B cell (primary cell): Measurements from ENCODE around the gene USP26. TPM values are rescaled to one million over a fixed set of nuclear protein-coding genes. Genes with fewer than 3 reads are reported as not detected.

ENCODE experiments used
- ATAC-seq: fragments of 200-7000 bp; cut with Tn5 transposase; one replicate; pipeline ENCODE4 v1.10.0; 2021; ENCODE audit warnings: low read depth, mild to moderate bottlenecking, moderate number of reproducible peaks, moderate library complexity
- CTCF ChIA-PET: fragments of 350-600 bp; sonication (Branson Sonifier 250); formaldehyde crosslinking; loops from one replicate; lab custom pipeline; 2021; ENCODE audit warnings: antibody characterized with exemption, inconsistent platforms; lab: Charles Lee
- POLR2A ChIA-PET: fragments of 350-600 bp; sonication (Branson Sonifier 250); formaldehyde crosslinking; loops from one replicate; lab custom pipeline; 2021; ENCODE audit warnings: antibody characterized with exemption; lab: Charles Lee
- DNase-seq: peaks from one replicate; pipeline ENCODE4 v3.0.0; 2013
- H2AFZ ChIP-seq: 2 replicates; pipeline ENCODE4 v1.6.1; 2012; ENCODE audit warnings: mild to moderate bottlenecking, low read depth, low read length; ENCODE audit not compliant: insufficient read depth, poor library complexity, severe bottlenecking
- H3K27ac ChIP-seq, 2 donors: 1 replicate in 1 of 2; 2 replicates in 1 of 2; pipeline ENCODE4 v1.5.1; 2012 to 2013; ENCODE audit warnings: low read length in 2 of 2, mild to moderate bottlenecking in 2 of 2, moderate library complexity in 1 of 2
- H3K27me3 ChIP-seq, 4 experiments: fragments of 200-600 bp in 1 of 4; sonication (generic) in 1 of 4; replicated peaks in 1 of 4; 1 replicate in 2 of 4; 2 replicates in 2 of 4; pipeline versions ENCODE4 v1.6.1 to v1.7.0; 2013 to 2016; ENCODE audit warnings: low read length in 3 of 4, mild to moderate bottlenecking in 2 of 4, mixed read lengths in 1 of 4, moderate library complexity in 1 of 4; ENCODE audit not compliant: insufficient read depth in 4 of 4, control insufficient read depth in 3 of 4; ENCODE audit errors: control extremely low read depth in 1 of 4
- H3K36me3 ChIP-seq, 2 experiments: replicated peaks in 1 of 2; 1 replicate in 1 of 2; 2 replicates in 1 of 2; pipeline versions ENCODE4 v1.6.1 to v1.7.1; 2013; ENCODE audit warnings: low read length in 1 of 2; ENCODE audit not compliant: insufficient read depth in 2 of 2, control insufficient read depth in 1 of 2; ENCODE audit errors: control extremely low read depth in 1 of 2, extremely low read depth in 1 of 2
- H3K4me1 ChIP-seq, 2 donors: fragments of 200-600 bp in 1 of 2; sonication (generic) in 1 of 2; 1 replicate in 1 of 2; 2 replicates in 1 of 2; pipeline versions ENCODE4 v1.5.1 to v1.6.1; 2013 to 2017; ENCODE audit warnings: low read length in 2 of 2; ENCODE audit not compliant: control insufficient read depth in 2 of 2, insufficient read depth in 2 of 2
- H3K4me2 ChIP-seq: replicated peaks from 2 replicates; pipeline ENCODE3; 2012; ENCODE audit warnings: mild to moderate bottlenecking, low read depth, low read length; ENCODE audit not compliant: poor library complexity, severe bottlenecking
- H3K4me3 ChIP-seq, 5 experiments: fragments of 200-600 bp in 1 of 5; sonication (generic) in 1 of 5; 1 replicate in 3 of 5; 2 replicates in 2 of 5; pipeline versions ENCODE4 v1.5.1 to v1.7.0; 2011 to 2016; ENCODE audit warnings: low read length in 4 of 5, mild to moderate bottlenecking in 4 of 5, low read depth in 2 of 5, control low read depth in 1 of 5, moderate library complexity in 1 of 5; ENCODE audit not compliant: insufficient read depth in 1 of 5; ENCODE audit errors: control extremely low read depth in 1 of 5, extremely low read depth in 1 of 5
- H3K79me2 ChIP-seq: fragments of 200-600 bp; sonication (generic); one replicate; pipeline ENCODE4 v1.6.0; 2016; ENCODE audit warnings: low read length; ENCODE audit not compliant: control insufficient read depth, insufficient read depth
- H3K9ac ChIP-seq: fragments of 200-600 bp; sonication (generic); 2 replicates; pipeline ENCODE4 v1.6.1; 2017; ENCODE audit warnings: mild to moderate bottlenecking, low read length, moderate library complexity
- H3K9me3 ChIP-seq, 3 donors: one replicate each; pipeline versions ENCODE4 v1.6.1 to v1.7.1; 2013; ENCODE audit warnings: low read length in 2 of 3; ENCODE audit not compliant: control insufficient read depth in 2 of 3, insufficient read depth in 1 of 3; ENCODE audit errors: control extremely low read depth in 1 of 3
- H4K20me1 ChIP-seq: 2 replicates; pipeline ENCODE4 v1.6.0; 2012; ENCODE audit warnings: mild to moderate bottlenecking, low read length; ENCODE audit not compliant: insufficient read depth, control insufficient read depth, poor library complexity, severe bottlenecking
- H3K27ac Mint-ChIP-seq: one replicate; pipeline ENCODE4 v1.8.0; 2021; ENCODE audit warnings: mixed read lengths
- H3K27me3 Mint-ChIP-seq: one replicate; pipeline ENCODE4 v1.8.0; 2021; ENCODE audit warnings: mixed read lengths
- H3K4me1 Mint-ChIP-seq: one replicate; pipeline ENCODE4 v1.8.0; 2021; ENCODE audit warnings: mixed read lengths
- H3K4me3 Mint-ChIP-seq: one replicate; pipeline ENCODE4 v1.8.0; 2021; ENCODE audit warnings: mixed read lengths
- H3K9me3 Mint-ChIP-seq: one replicate; pipeline ENCODE4 v1.8.0; 2022; ENCODE audit warnings: mixed read lengths; ENCODE audit not compliant: insufficient read depth
- CTCF ChIP-seq: fragments of 200-600 bp; IDR thresholded peaks from one replicate; pipeline ENCODE4 v1.8.0; 2022; ENCODE audit warnings: antibody characterized with exemption, mild to moderate bottlenecking
- EZH2 ChIP-seq: IDR thresholded peaks from 2 replicates; pipeline ENCODE4 v1.6.1; 2012; ENCODE audit warnings: borderline replicate concordance, low read depth, mild to moderate bottlenecking, moderate library complexity, low read length; ENCODE audit not compliant: insufficient read depth, poor library complexity, severe bottlenecking
- WGBS: methylation state at CpG from one replicate; pipeline ENCODE4 v1.1.5; 2013; ENCODE audit warnings: missing lambda C conversion rate; ENCODE audit not compliant: insufficient coverage; 5-methylcytosine and 5-hydroxymethylcytosine counted together
- intact Hi-C: fragments of 100-400 bp; cut with micrococcal nuclease; formaldehyde crosslinking; loops from one replicate; pipeline ENCODE4 v1.10.0; 2022
- polyA plus RNA-seq: library from polyadenylated mRNA; depleted of rRNA; stranded (reverse); fragments of >200 nt; gene quantifications from 2 replicates; pipeline ENCODE4 v1.2.3, GENCODE V29; 2012
- total RNA-seq, 2 donors: library from RNA; stranded (reverse); fragments of 120-200 nt in 1 of 2; gene quantifications; 1 replicate in 1 of 2; 2 replicates in 1 of 2; pipeline versions ENCODE4 v1.2.3 to v1.2.4, GENCODE V29; 2013 to 2022

Gene USP26
- total and polyA plus RNA-seq, 2 donors (not counting 1 experiment from before 2014, with no cell fraction given): not detected

DNA sequence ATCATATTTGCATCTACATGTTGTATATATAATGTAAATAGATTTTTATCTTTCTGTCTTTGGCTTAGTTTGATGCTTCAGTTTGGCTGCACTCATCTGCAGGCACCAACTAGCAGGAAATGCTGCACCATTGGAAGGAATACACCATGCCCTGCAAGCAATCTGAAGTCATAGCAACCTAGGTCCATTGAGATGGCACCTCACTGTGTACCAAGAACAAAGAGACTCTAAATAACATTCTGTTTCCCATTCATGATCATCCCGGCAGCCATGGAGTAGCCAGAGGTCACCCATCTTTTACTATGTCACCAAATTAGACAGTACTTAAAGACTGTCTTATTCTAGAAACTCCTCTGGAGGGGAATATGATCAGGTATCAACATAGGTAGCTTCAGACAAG is 97.7 kb downstream of the USP26 start:
- H3K9ac ChIP-seq: no peak overlapping the region
- intact Hi-C loops: no loop called here
- H3K27ac ChIP-seq: no peak overlapping the region
- Mint-ChIP-seq H3K4me1 (no peaks in the 10 kb centered on the region), H3K27me3 (no peaks in the 10 kb centered on the region), H3K9me3 (no peaks in the 10 kb centered on the region), H3K4me3 (no peak overlapping the region), H3K27ac (no peak overlapping the region)
- ChIA-PET CTCF (no interaction called here), POLR2A (no interaction called here)
- no peaks in the 10 kb centered on the region for H4K20me1 ChIP-seq
- no peaks in the 10 kb centered on the region for H3K4me1 ChIP-seq
- H3K36me3 ChIP-seq: no peaks in the 10 kb centered on the region
- H3K4me3 ChIP-seq: no peak overlapping the region
- ATAC-seq (no peak), DNase-seq (no peak)
- no peak overlapping the region for H2AFZ ChIP-seq
- WGBS: no CpG with 5 or more reads among the region's 1 CpG
- no peaks in the 10 kb centered on the region for H3K9me3 ChIP-seq
- TF ChIP-seq EZH2 (no peak), CTCF (no peak)
- no peaks in the 10 kb centered on the region for H3K79me2 ChIP-seq
- H3K4me2 ChIP-seq: no peak overlapping the region
- no peaks in the 10 kb centered on the region for H3K27me3 ChIP-seq

DNA sequence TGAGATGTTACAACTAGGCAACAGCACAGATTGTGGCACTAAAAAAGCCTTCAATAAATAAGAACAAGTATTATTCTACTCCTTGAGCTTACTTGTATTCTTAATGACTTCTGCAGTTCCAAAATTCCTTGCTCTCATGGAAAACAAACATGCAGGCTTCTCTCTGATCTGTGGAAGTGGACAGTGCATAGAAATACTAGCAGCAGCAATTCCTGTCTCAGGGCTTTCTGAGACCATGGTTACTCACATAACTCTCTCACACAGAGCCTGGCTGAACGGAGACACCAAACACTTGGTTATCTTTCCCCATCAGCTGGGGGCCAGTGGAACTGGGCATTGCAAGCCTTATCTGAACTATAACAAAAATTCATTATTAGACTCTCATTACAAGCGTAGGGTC is 106.1 kb downstream of the USP26 start:
- no peaks in the 10 kb centered on the region for H3K27me3 ChIP-seq
- ChIA-PET POLR2A (no interaction called here), CTCF (no interaction called here)
- H3K79me2 ChIP-seq: no peaks in the 10 kb centered on the region
- no peaks in the 10 kb centered on the region for H3K36me3 ChIP-seq
- H3K4me2 ChIP-seq: no peak overlapping the region
- no peak overlapping the region for H3K9ac ChIP-seq
- H2AFZ ChIP-seq: no peak overlapping the region
- TF ChIP-seq EZH2: no peak
- H3K27ac ChIP-seq: no peak overlapping the region
- no peaks in the 10 kb centered on the region for H3K4me1 ChIP-seq
- H3K4me3 ChIP-seq: no peak overlapping the region
- Mint-ChIP-seq H3K4me3 (no peak overlapping the region), H3K9me3 (no peaks in the 10 kb centered on the region), H3K27ac (no peak overlapping the region), H3K4me1 (no peaks in the 10 kb centered on the region), H3K27me3 (no peaks in the 10 kb centered on the region)
- H3K9me3 ChIP-seq: no peaks in the 10 kb centered on the region
- DNase-seq: no peak
- no peaks in the 10 kb centered on the region for H4K20me1 ChIP-seq
- 100% methylated on average over 1 of the region's 2 CpGs for WGBS
- intact Hi-C loops: no loop called here
- no peak for ATAC-seq
